T-helper 1 cell treated with Interleukin-12 subunit alpha and Interleukin-12 subunit beta and Interleukin-4 antibody, amounts not matched to agents 30 ng/mL and 1 ng/mL, for 36 hours (primary cell): ENCODE data around the gene TNPO3. TPM values are rescaled to one million over a fixed set of nuclear protein-coding genes. Genes with fewer than 3 reads are reported as not detected.
"Not testable (repeated sequence)": the region's sequence is repeated elsewhere in the genome, so short reads cannot be mapped to it uniquely, and the experiment has no call there.

Experiments
- intact Hi-C: fragments of 100-400 bp; cut with micrococcal nuclease; formaldehyde crosslinking; loops from one replicate; pipeline ENCODE4 v1.15.1; 2024
- total RNA-seq: library from RNA; stranded (reverse); gene quantifications from 2 replicates; pipeline ENCODE4 v1.2.3, GENCODE V29; 2022

The TNPO3 gene
- total RNA-seq, 1 donor from 2014 or later: 45.0 TPM

- intact Hi-C loops: no loop called here
Measured at GRCh38 chr7:128968624-128969023, 86.3 kb downstream of the TNPO3 start.

- intact Hi-C loops: loop anchor here (1.0 to 5.0 kb wide), 3 partner anchors 25 to 91 kb away; no protein-coding TSS in a partner anchor
Measured at GRCh38 chr7:128963327-128963757, 91.6 kb downstream of the TNPO3 start.

GRCh38 chr7:128962899-128963298, 92.0 kb downstream of the TNPO3 start:
- intact Hi-C loops: loop anchor here (1.0 to 5.0 kb wide), 3 partner anchors 24 to 91 kb away; no protein-coding TSS in a partner anchor

- intact Hi-C loops: loop anchor here (5.0 kb wide), 1 partner anchor 59 kb away; no protein-coding TSS in a partner anchor
Measured at GRCh38 chr7:128961030-128961659, 93.8 kb downstream of the TNPO3 start.

- intact Hi-C loops: no loop called here
Measured at GRCh38 chr7:128959296-128959695, 95.6 kb downstream of the TNPO3 start.

- intact Hi-C loops: no loop called here
Measured at GRCh38 chr7:128955981-128956380, 98.9 kb downstream of the TNPO3 start.

GRCh38 chr7:128954830-128955802, 99.8 kb downstream of the TNPO3 start:
- intact Hi-C loops: no loop called here

GRCh38 chr7:128954150-128954549, 100.8 kb downstream of the TNPO3 start:
- intact Hi-C loops: no loop called here

GRCh38 chr7:128951296-128951695, 103.6 kb downstream of the TNPO3 start:
- intact Hi-C loops: no loop called here

- intact Hi-C loops: no loop called here
Measured at GRCh38 chr7:128948976-128949760, 105.7 kb downstream of the TNPO3 start.

- intact Hi-C loops: no loop called here
Measured at GRCh38 chr7:128948312-128948973, 106.5 kb downstream of the TNPO3 start.

- intact Hi-C loops: no loop called here
Measured at GRCh38 chr7:128947854-128948253, 107.1 kb downstream of the TNPO3 start.

GRCh38 chr7:128946936-128947830, 107.7 kb downstream of the TNPO3 start:
- intact Hi-C loops: no loop called here

- intact Hi-C loops: no loop called here
Measured at GRCh38 chr7:128945668-128946366, 109.1 kb downstream of the TNPO3 start.

GRCh38 chr7:128944487-128945236, 110.2 kb downstream of the TNPO3 start:
- intact Hi-C loops: no loop called here

- intact Hi-C loops: not testable (repeated sequence)
Measured at GRCh38 chr7:128943251-128943650, 111.7 kb downstream of the TNPO3 start.

GRCh38 chr7:128941946-128942526, 112.9 kb downstream of the TNPO3 start:
- intact Hi-C loops: no loop called here

- intact Hi-C loops: no loop called here
Measured at GRCh38 chr7:128941323-128941890, 113.5 kb downstream of the TNPO3 start.
